ENCODE data around the gene PUS10. TPM values are rescaled to one million over a fixed set of nuclear protein-coding genes. Genes with fewer than 3 reads are reported as not detected.
A peak's percentile ranks its signal among the peaks of the same experiment; 100 is the strongest.

Gene PUS10
- total RNA-seq, 1 donor from 2014 or later, result 7.8 TPM

- CTCF ChIA-PET, result interaction anchor here (1.4 kb wide), 1 partner anchor 10 kb away, joined by 3 read pairs; no protein-coding TSS in a partner anchor
Observed at GRCh38 chr2:60977562-60977895, 40.5 kb downstream of the PUS10 start.

GRCh38 chr2:60976875-60977561 lies 41.0 kb downstream of the PUS10 start:
- POLR2A ChIA-PET, result interaction anchor here (0.5 to 0.8 kb wide), 2 partner anchors 9 to 25 kb away, joined by 3 read pairs; no protein-coding TSS in a partner anchor
- ATAC-seq (ENCODE audit: low read depth), result no peak
- CTCF ChIA-PET, result interaction anchor here (1.4 kb wide), 1 partner anchor 10 kb away, joined by 3 read pairs; no protein-coding TSS in a partner anchor
- Mint-ChIP-seq H3K9me3 (no peaks in the 10 kb centered on the region), H3K4me1 (peaks cover 76% of the 10 kb centered on the region), H3K36me3 (ENCODE audit: low read depth) (no peaks in the 10 kb centered on the region), H3K27me3 (no peaks in the 10 kb centered on the region), H3K27ac (peak overlapping the region; percentile 46), H3K4me3 (peak overlapping the region; percentile 1)
- intact Hi-C loops (cut with micrococcal nuclease), result no loop called here
- DNase-seq, result no peak
- TF ChIP-seq, protein P1, sequence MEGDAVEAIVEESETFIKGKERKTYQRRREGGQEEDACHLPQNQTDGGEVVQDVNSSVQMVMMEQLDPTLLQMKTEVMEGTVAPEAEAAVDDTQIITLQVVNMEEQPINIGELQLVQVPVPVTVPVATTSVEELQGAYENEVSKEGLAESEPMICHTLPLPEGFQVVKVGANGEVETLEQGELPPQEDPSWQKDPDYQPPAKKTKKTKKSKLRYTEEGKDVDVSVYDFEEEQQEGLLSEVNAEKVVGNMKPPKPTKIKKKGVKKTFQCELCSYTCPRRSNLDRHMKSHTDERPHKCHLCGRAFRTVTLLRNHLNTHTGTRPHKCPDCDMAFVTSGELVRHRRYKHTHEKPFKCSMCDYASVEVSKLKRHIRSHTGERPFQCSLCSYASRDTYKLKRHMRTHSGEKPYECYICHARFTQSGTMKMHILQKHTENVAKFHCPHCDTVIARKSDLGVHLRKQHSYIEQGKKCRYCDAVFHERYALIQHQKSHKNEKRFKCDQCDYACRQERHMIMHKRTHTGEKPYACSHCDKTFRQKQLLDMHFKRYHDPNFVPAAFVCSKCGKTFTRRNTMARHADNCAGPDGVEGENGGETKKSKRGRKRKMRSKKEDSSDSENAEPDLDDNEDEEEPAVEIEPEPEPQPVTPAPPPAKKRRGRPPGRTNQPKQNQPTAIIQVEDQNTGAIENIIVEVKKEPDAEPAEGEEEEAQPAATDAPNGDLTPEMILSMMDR (IDR thresholded peaks at IDR 0.05), result no peak

More at GRCh38 chr2:60977562-60977895, 40.5 kb downstream of the PUS10 start:
- no peaks in the 10 kb centered on the region for H3K9me3 Mint-ChIP-seq
- H3K27me3 Mint-ChIP-seq, result no peaks in the 10 kb centered on the region
- no peak overlapping the region for H3K4me3 Mint-ChIP-seq
- DNase-seq, result no peak
- H3K4me1 Mint-ChIP-seq, result peaks cover 72% of the 10 kb centered on the region
- intact Hi-C loops (cut with micrococcal nuclease), result no loop called here
- peak overlapping the region; percentile 46 for H3K27ac Mint-ChIP-seq
- ATAC-seq (ENCODE audit: low read depth), result no peak
- H3K36me3 Mint-ChIP-seq (ENCODE audit: low read depth), result no peaks in the 10 kb centered on the region
- TF ChIP-seq, protein P1 (IDR thresholded peaks at IDR 0.05), result no peak
- POLR2A ChIA-PET, result interaction anchor here (0.5 to 1.3 kb wide), 5 partner anchors 9 to 141 kb away, joined by 3 to 11 read pairs (median 3); no protein-coding TSS in a partner anchor

GRCh38 chr2:60976256-60976850 lies 41.7 kb downstream of the PUS10 start:
- H3K36me3 Mint-ChIP-seq (ENCODE audit: low read depth), result no peaks in the 10 kb centered on the region
- ATAC-seq (ENCODE audit: low read depth), result no peak
- H3K4me3 Mint-ChIP-seq, result no peak overlapping the region
- no peak for DNase-seq
- TF ChIP-seq, protein P1 (IDR thresholded peaks at IDR 0.05), result no peak
- CTCF ChIA-PET, result interaction anchor here (1.4 kb wide), 1 partner anchor 11 kb away, joined by 3 read pairs; no protein-coding TSS in a partner anchor
- peaks cover 82% of the 10 kb centered on the region for H3K4me1 Mint-ChIP-seq
- no peaks in the 10 kb centered on the region for H3K9me3 Mint-ChIP-seq
- H3K27me3 Mint-ChIP-seq, result no peaks in the 10 kb centered on the region
- intact Hi-C loops (cut with micrococcal nuclease), result no loop called here
- POLR2A ChIA-PET, result interaction anchor here (0.7 kb wide), 1 partner anchor 354 kb away, joined by 3 read pairs; no protein-coding TSS in a partner anchor
- peak overlapping the region; percentile 46 for H3K27ac Mint-ChIP-seq

GRCh38 chr2:60974652-60975051 lies 43.4 kb downstream of the PUS10 start:
- Mint-ChIP-seq H3K9me3 (no peaks in the 10 kb centered on the region), H3K27me3 (no peaks in the 10 kb centered on the region), H3K36me3 (ENCODE audit: low read depth) (no peaks in the 10 kb centered on the region), H3K27ac (peak overlapping the region; percentile 46), H3K4me1 (peaks cover 88% of the 10 kb centered on the region), H3K4me3 (no peak overlapping the region)
- CTCF ChIA-PET, result interaction anchor here (1.0 kb wide), 1 partner anchor 12 kb away, joined by 4 read pairs; no protein-coding TSS in a partner anchor
- ATAC-seq (ENCODE audit: low read depth) (no peak), DNase-seq (no peak)
- TF ChIP-seq, protein P1 (IDR thresholded peaks at IDR 0.05), result no peak
- intact Hi-C loops (cut with micrococcal nuclease), result no loop called here
- POLR2A ChIA-PET, result interaction anchor here (0.8 to 1.3 kb wide), 5 partner anchors 10 to 140 kb away, joined by 4 to 11 read pairs (median 7); partner anchors contain the start of gene REL

- intact Hi-C loops (cut with micrococcal nuclease), result no loop called here
- TF ChIP-seq, protein P1 (IDR thresholded peaks at IDR 0.05), result no peak
- Mint-ChIP-seq H3K4me3 (no peak overlapping the region), H3K4me1 (peaks cover 86% of the 10 kb centered on the region), H3K9me3 (no peaks in the 10 kb centered on the region), H3K27me3 (no peaks in the 10 kb centered on the region), H3K27ac (peak overlapping the region; percentile 46), H3K36me3 (ENCODE audit: low read depth) (peaks cover 1% of the 10 kb centered on the region)
- ATAC-seq (ENCODE audit: low read depth) (no peak), DNase-seq (no peak)
- CTCF ChIA-PET, result interaction anchor here (1.0 to 1.8 kb wide), 3 partner anchors 13 to 169 kb away, joined by 3 to 7 read pairs (median 4); no protein-coding TSS in a partner anchor
- POLR2A ChIA-PET, result interaction anchor here (0.6 to 1.3 kb wide), 6 partner anchors 11 to 227 kb away, joined by 3 to 11 read pairs (median 5); partner anchors contain the start of gene REL
Observed at GRCh38 chr2:60973705-60974104, 44.4 kb downstream of the PUS10 start.

Measured in activated B cell treated with CpG ODN at 0.5 μM for 24 hours (primary cell).